Fibroblast of gingiva (primary cell): ENCODE results near the gene TCEAL1.
"Not testable (repeated sequence)": the region's sequence is repeated elsewhere in the genome, so short reads cannot be mapped to it uniquely, and the experiment has no call there.

Source experiments
- DNase-seq: peaks from one replicate; pipeline ENCODE4 v3.0.0-alpha.2; 2011; ENCODE audit warnings: low read depth

TCEAL1 gene

GRCh38 chrX:103635436-103635835 lies 6.7 kb downstream of the TCEAL1 start:
- DNase-seq = no peak

GRCh38 chrX:103637604-103638338 lies 9.0 kb downstream of the TCEAL1 start:
- no peak for DNase-seq

- DNase-seq = not testable (repeated sequence)
Observed at GRCh38 chrX:103638479-103639346, 9.9 kb downstream of the TCEAL1 start.

GRCh38 chrX:103640401-103641155 lies 11.8 kb downstream of the TCEAL1 start:
- DNase-seq = peak; percentile 3

- no peak for DNase-seq
Observed at GRCh38 chrX:103644125-103644524, 15.3 kb downstream of the TCEAL1 start.

- DNase-seq = no peak
Observed at GRCh38 chrX:103647630-103648029, 18.9 kb downstream of the TCEAL1 start.

GRCh38 chrX:103651151-103651773 lies 22.5 kb downstream of the TCEAL1 start:
- no peak for DNase-seq

GRCh38 chrX:103655230-103656000 lies 26.6 kb downstream of the TCEAL1 start:
- not testable (repeated sequence) for DNase-seq

- DNase-seq = peak; percentile 30
Observed at GRCh38 chrX:103656617-103657016, 27.8 kb downstream of the TCEAL1 start.

GRCh38 chrX:103657066-103657465 lies 28.3 kb downstream of the TCEAL1 start:
- not testable (repeated sequence) for DNase-seq

- DNase-seq = no peak
Observed at GRCh38 chrX:103658681-103659433, 30.1 kb downstream of the TCEAL1 start.

- not testable (repeated sequence) for DNase-seq
Observed at GRCh38 chrX:103659460-103659859, 30.7 kb downstream of the TCEAL1 start.

- DNase-seq = no peak
Observed at GRCh38 chrX:103663981-103664762, 35.4 kb downstream of the TCEAL1 start.

- no peak for DNase-seq
Observed at GRCh38 chrX:103666202-103667107, 37.7 kb downstream of the TCEAL1 start.

- DNase-seq = no peak
Observed at GRCh38 chrX:103669745-103670144, 41.0 kb downstream of the TCEAL1 start.

GRCh38 chrX:103674531-103675454 lies 46.0 kb downstream of the TCEAL1 start:
- DNase-seq = no peak

- no peak for DNase-seq
Observed at GRCh38 chrX:103678199-103678993, 49.6 kb downstream of the TCEAL1 start.
